Smooth muscle cell (in vitro differentiated cells): Measurements from ENCODE around the gene S100A12. TPM values are rescaled to one million over a fixed set of nuclear protein-coding genes. Genes with fewer than 3 reads are reported as not detected.

Source experiments
- DNase-seq: peaks from one replicate; lab custom pipeline; 2025; ENCODE audit not compliant: unreplicated experiment; lab: John Stamatoyannopoulos, UW
- H2AFZ ChIP-seq: fragments of 200-600 bp; sonication (generic); 2 replicates; pipeline ENCODE4 v1.6.0; 2016; ENCODE audit warnings: antibody characterized with exemption, low read depth, mild to moderate bottlenecking
- H3F3A ChIP-seq: fragments of 200-600 bp; sonication (generic); 2 replicates; pipeline ENCODE4 v1.6.0; 2017; ENCODE audit warnings: antibody characterized with exemption, low read depth
- H3K27ac ChIP-seq: fragments of 200-600 bp; sonication (generic); 2 replicates; pipeline ENCODE4 v1.5.1; 2016; ENCODE audit warnings: low read depth, mild to moderate bottlenecking
- H3K27me3 ChIP-seq: fragments of 200-600 bp; sonication (generic); 2 replicates; pipeline ENCODE4 v1.6.1; 2016; ENCODE audit warnings: low read depth, mild to moderate bottlenecking
- H3K36me3 ChIP-seq: fragments of 200-600 bp; sonication (generic); 2 replicates; pipeline ENCODE4 v1.5.1; 2016; ENCODE audit warnings: low read depth
- H3K4me1 ChIP-seq: fragments of 200-600 bp; sonication (generic); 2 replicates; pipeline ENCODE4 v1.5.1; 2016; ENCODE audit warnings: low read depth
- H3K4me2 ChIP-seq: fragments of 200-600 bp; sonication (generic); 2 replicates; pipeline ENCODE4 v1.6.0; 2016; ENCODE audit warnings: mild to moderate bottlenecking
- H3K4me3 ChIP-seq: fragments of 200-600 bp; sonication (generic); 2 replicates; pipeline ENCODE4 v1.5.1; 2016; ENCODE audit warnings: mild to moderate bottlenecking
- H3K79me2 ChIP-seq: fragments of 200-600 bp; sonication (generic); 2 replicates; pipeline ENCODE4 v1.6.0; 2016; ENCODE audit warnings: low read depth, mild to moderate bottlenecking
- H3K9ac ChIP-seq: fragments of 200-600 bp; sonication (generic); 2 replicates; pipeline ENCODE4 v1.6.0; 2016; ENCODE audit warnings: low read depth
- H3K9me3 ChIP-seq: fragments of 200-600 bp; sonication (generic); replicated peaks from 2 replicates; pipeline ENCODE4 v1.5.1; 2016; ENCODE audit warnings: low read depth
- H4K20me1 ChIP-seq: fragments of 200-600 bp; sonication (generic); 2 replicates; pipeline ENCODE4 v1.6.0; 2016; ENCODE audit warnings: low read depth
- CTCF ChIP-seq: fragments of 200-600 bp; sonication (generic); IDR thresholded peaks from 2 replicates; pipeline ENCODE4 v1.5.1; 2017; ENCODE audit warnings: borderline replicate concordance, mild to moderate bottlenecking, antibody characterized with exemption; ENCODE audit not compliant: insufficient read depth, poor library complexity, severe bottlenecking
- WGBS: methylation state at CpG from one replicate; pipeline ENCODE4 v1.1.7; 2016; ENCODE audit warnings: low lambda C conversion rate; 5-methylcytosine and 5-hydroxymethylcytosine counted together
- polyA plus RNA-seq: library from polyadenylated mRNA; unstranded; fragments of >200 nt; fragmentation: Nextera tagmentation; extraction: Ambion mirVana; gene quantifications from 2 replicates; pipeline ENCODE4 v1.2.1, GENCODE V29; 2016
- total RNA-seq: library from RNA; depleted of rRNA; stranded (reverse); fragments of >200 nt; gene quantifications from 2 replicates; pipeline ENCODE4 v1.2.3, GENCODE V29; 2014

Gene S100A12
- total and polyA plus RNA-seq, 2 experiments from 2014 or later: not detected

GRCh38 chr1:153368495-153368894 is 6.9 kb downstream of the S100A12 start:
- H2AFZ ChIP-seq: no peak overlapping the region
- WGBS: 66% methylated on average over 2 of the region's 2 CpGs
- no peak for DNase-seq
- H3K9ac ChIP-seq: no peak overlapping the region
- TF ChIP-seq CTCF: no peak
- no peaks in the 10 kb centered on the region for H3K79me2 ChIP-seq
- H3K4me3 ChIP-seq: no peak overlapping the region
- no peak overlapping the region for H3K27ac ChIP-seq
- no peaks in the 10 kb centered on the region for H3K4me1 ChIP-seq
- H3K27me3 ChIP-seq: no peaks in the 10 kb centered on the region
- no peaks in the 10 kb centered on the region for H3F3A ChIP-seq
- no peaks in the 10 kb centered on the region for H4K20me1 ChIP-seq
- no peaks in the 10 kb centered on the region for H3K36me3 ChIP-seq
- H3K9me3 ChIP-seq: no peaks in the 10 kb centered on the region
- H3K4me2 ChIP-seq: no peak overlapping the region

- Histone ChIP-seq H3K27ac (no peak overlapping the region), H4K20me1 (no peaks in the 10 kb centered on the region), H3K9ac (no peak overlapping the region), H3K79me2 (no peaks in the 10 kb centered on the region), H3K36me3 (no peaks in the 10 kb centered on the region), H2AFZ (no peak overlapping the region), H3K4me2 (no peak overlapping the region), H3K4me3 (no peak overlapping the region), H3K9me3 (no peaks in the 10 kb centered on the region), H3F3A (no peaks in the 10 kb centered on the region), H3K27me3 (no peaks in the 10 kb centered on the region), H3K4me1 (no peaks in the 10 kb centered on the region)
- no peak for DNase-seq
- TF ChIP-seq CTCF: no peak
- WGBS: 62% methylated on average over 2 of the region's 2 CpGs
Observed at GRCh38 chr1:153367090-153367489, 8.3 kb downstream of the S100A12 start.

- no peaks in the 10 kb centered on the region for H3K4me1 ChIP-seq
- H3K27ac ChIP-seq: no peak overlapping the region
- no peak overlapping the region for H3K4me3 ChIP-seq
- H3K4me2 ChIP-seq: no peak overlapping the region
- no peak for DNase-seq
- no peak overlapping the region for H3K9ac ChIP-seq
- H3K79me2 ChIP-seq: no peaks in the 10 kb centered on the region
- TF ChIP-seq CTCF: no peak
- WGBS: 78% methylated on average over 6 of the region's 6 CpGs
- no peak overlapping the region for H2AFZ ChIP-seq
- no peaks in the 10 kb centered on the region for H4K20me1 ChIP-seq
- no peaks in the 10 kb centered on the region for H3F3A ChIP-seq
- no peaks in the 10 kb centered on the region for H3K9me3 ChIP-seq
- no peaks in the 10 kb centered on the region for H3K27me3 ChIP-seq
- H3K36me3 ChIP-seq: no peaks in the 10 kb centered on the region
Observed at GRCh38 chr1:153366261-153366660, 9.2 kb downstream of the S100A12 start.

- Histone ChIP-seq H3K27ac (no peak overlapping the region), H3K4me2 (no peak overlapping the region), H4K20me1 (no peaks in the 10 kb centered on the region), H3F3A (no peaks in the 10 kb centered on the region), H3K27me3 (no peaks in the 10 kb centered on the region), H3K79me2 (no peaks in the 10 kb centered on the region), H3K4me3 (no peak overlapping the region), H3K9ac (no peak overlapping the region), H3K36me3 (no peaks in the 10 kb centered on the region), H3K9me3 (no peaks in the 10 kb centered on the region), H3K4me1 (no peaks in the 10 kb centered on the region), H2AFZ (no peak overlapping the region)
- no peak for DNase-seq
- 81% methylated on average over 8 of the region's 8 CpGs for WGBS
- TF ChIP-seq CTCF: no peak
Observed at GRCh38 chr1:153365696-153366095, 9.7 kb downstream of the S100A12 start.
